GM12891 (cell line): ENCODE measurements around the gene EFEMP2.

Source experiments
- POLR2A ChIP-seq: IDR thresholded peaks from 2 replicates; pipeline ENCODE4 v1.6.1; 2011; ENCODE audit warnings: low read depth, low read length, control low read depth
- POLR2AphosphoS5 ChIP-seq: IDR thresholded peaks from 2 replicates; pipeline ENCODE4 v1.6.1; 2011; ENCODE audit warnings: low read depth, low read length, control low read depth
- POU2F2 ChIP-seq: IDR thresholded peaks from 2 replicates; pipeline ENCODE4 v1.6.1; 2011; ENCODE audit warnings: low read depth, mild to moderate bottlenecking, control low read depth, low read length, moderate library complexity
- SPI1 ChIP-seq: IDR thresholded peaks from 2 replicates; pipeline ENCODE4 v1.6.1; 2011; ENCODE audit warnings: low read depth, low read length, control low read depth
- TAF1 ChIP-seq: IDR thresholded peaks from 2 replicates; pipeline ENCODE4 v1.6.1; 2011; ENCODE audit warnings: low read depth, low read length, control low read depth

DNA sequence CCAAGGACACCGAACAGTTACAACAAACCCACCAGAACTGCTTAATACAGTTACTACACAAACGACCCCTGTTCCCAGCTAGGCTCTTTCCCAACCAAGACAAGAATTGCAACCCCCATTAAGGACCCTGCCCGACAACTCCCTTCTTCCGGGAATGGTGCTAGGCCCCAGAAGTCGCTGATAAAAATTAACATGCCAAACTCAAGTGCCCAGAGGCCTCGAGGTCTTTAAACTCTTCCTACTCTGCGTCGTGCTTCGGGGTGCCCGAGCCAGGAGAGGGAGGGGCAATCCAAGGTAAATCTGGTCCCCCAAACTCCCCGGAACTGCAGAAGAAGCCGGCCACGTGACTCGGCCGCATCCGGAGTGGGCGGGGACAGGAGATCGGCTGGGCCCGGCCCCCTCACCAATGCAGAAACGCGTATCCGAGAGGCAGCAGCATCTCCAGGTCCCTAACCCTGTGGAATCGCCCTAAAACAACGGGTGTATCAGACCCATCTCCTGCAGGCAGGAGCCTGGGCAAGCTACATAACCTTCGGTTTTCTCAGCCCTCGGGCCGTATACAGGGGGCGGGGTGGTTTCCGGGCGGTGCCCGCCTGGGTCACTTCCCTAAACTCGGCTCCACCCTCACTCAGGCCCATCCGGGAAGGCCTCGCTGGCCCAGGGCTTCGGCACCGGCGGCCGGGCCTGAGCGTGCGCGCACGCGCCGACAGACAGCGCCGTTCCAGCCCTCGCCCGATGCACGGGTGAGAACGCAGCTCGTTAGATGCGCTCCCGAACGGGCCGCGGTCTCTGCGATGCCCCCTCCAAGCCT is 15.7 kb downstream of the EFEMP2 start:
- TF ChIP-seq POLR2A (peak; percentile 68; the same call in 1 of the 2 replicates), POLR2AphosphoS5 (peak; percentile 90), TAF1 (peak; percentile 45; the same call in 1 of the 2 replicates), SPI1 (peak; percentile 90), POU2F2 (peak; percentile 59; the same call in 1 of the 2 replicates)
